ENCODE measurements around the gene ABHD6.

- no peak for TF ChIP-seq CTCF (IDR thresholded peaks at IDR 0.05)
- TF ChIP-seq POLR2A (IDR thresholded peaks at IDR 0.05) = no peak
- TF ChIP-seq POLR2AphosphoS5 (IDR thresholded peaks at IDR 0.05) = no peak
These were observed 31.8 kb downstream of the ABHD6 start for GRCh38 chr3:58269356-58269755.
